ENCODE measurements around the gene PTPRQ.
"Not testable (repeated sequence)": the region's sequence is repeated elsewhere in the genome, so short reads cannot be mapped to it uniquely, and the experiment has no call there.

Gene PTPRQ, protein sequence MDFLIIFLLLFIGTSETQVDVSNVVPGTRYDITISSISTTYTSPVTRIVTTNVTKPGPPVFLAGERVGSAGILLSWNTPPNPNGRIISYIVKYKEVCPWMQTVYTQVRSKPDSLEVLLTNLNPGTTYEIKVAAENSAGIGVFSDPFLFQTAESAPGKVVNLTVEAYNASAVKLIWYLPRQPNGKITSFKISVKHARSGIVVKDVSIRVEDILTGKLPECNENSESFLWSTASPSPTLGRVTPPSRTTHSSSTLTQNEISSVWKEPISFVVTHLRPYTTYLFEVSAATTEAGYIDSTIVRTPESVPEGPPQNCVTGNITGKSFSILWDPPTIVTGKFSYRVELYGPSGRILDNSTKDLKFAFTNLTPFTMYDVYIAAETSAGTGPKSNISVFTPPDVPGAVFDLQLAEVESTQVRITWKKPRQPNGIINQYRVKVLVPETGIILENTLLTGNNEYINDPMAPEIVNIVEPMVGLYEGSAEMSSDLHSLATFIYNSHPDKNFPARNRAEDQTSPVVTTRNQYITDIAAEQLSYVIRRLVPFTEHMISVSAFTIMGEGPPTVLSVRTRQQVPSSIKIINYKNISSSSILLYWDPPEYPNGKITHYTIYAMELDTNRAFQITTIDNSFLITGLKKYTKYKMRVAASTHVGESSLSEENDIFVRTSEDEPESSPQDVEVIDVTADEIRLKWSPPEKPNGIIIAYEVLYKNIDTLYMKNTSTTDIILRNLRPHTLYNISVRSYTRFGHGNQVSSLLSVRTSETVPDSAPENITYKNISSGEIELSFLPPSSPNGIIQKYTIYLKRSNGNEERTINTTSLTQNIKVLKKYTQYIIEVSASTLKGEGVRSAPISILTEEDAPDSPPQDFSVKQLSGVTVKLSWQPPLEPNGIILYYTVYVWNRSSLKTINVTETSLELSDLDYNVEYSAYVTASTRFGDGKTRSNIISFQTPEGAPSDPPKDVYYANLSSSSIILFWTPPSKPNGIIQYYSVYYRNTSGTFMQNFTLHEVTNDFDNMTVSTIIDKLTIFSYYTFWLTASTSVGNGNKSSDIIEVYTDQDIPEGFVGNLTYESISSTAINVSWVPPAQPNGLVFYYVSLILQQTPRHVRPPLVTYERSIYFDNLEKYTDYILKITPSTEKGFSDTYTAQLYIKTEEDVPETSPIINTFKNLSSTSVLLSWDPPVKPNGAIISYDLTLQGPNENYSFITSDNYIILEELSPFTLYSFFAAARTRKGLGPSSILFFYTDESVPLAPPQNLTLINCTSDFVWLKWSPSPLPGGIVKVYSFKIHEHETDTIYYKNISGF (N-terminal part only)

DNA sequence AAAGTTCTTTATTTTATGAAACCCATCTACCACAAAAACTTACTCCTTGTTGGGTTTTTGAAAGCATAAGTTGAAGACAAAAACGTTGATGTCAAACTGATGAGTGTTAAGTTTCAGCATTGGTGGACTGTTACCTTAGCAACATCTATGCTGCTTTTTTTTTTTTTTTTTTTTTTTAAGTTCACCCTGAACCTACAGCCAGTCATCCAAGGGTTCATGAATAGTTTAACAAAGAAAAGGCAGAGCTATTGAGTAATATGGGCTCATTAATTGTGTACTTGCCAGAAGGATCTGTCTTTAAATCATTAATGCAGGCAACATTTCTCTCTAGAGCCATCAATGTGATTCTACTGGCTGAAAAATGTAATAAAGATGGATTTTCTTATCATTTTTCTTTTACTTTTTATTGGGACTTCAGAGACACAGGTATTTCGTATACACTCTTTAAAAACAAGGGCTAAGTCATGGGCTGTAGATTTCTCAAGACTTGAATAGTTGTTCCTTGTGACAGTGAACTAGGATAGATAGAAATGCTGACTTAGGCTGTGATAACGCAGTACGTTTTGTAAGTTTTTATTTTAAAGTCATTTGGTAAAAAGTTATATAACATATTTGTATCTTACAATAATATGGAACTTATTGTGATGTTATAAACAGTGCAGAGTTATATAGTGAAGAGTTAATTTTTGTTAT, at the start of gene PTPRQ:
PTPRQ (plus strand) TSS at position 262 of the 693 bp plus-strand sequence; CDS start at position 373, 111 bp downstream.
- no peak for FAIRE-seq

GRCh38 chr12:80400571-80400991, 43.5 kb upstream of the PTPRQ start:
- no peak for FAIRE-seq

GRCh38 chr12:80401191-80401590, 42.8 kb upstream of the PTPRQ start:
- FAIRE-seq, result no peak

DNA sequence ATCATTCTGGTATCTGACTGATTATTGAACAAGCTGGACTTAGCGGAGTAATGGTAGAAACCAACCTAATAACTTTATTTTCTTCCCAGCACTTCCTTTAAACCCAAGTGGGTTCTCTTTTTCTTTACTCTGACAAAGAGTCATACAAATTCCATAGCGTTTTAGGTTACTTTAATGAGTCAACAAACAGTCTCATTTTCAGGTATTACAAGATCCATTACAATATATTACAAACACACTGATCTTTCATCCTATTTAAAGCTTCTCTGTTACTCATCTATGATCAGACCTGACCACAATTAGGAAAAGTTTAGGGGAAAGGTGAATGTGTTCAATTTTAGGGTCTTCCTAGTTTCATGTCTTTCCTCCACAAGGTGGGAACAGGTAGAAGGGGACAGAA, 39.4 kb upstream of the PTPRQ start:
- FAIRE-seq, result no peak

DNA sequence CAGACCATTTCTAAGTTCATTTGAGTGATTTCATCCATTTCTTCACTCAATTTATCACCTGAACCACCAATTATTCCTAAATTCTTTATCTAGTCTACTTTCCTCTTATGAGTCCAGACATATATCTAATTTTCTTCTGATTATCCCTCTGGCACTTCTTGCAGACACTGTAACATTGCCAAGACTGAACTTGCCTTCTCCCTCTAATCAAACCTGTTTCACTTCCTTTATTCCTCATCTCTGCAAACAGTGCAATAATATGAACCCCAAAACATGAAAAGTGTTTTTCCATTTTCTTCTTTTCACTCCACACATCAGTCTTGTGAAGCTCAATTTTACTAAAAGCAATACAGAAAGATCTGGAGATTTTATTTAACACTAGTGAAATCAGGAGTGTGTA, 37.8 kb upstream of the PTPRQ start:
- no peak for FAIRE-seq

DNA sequence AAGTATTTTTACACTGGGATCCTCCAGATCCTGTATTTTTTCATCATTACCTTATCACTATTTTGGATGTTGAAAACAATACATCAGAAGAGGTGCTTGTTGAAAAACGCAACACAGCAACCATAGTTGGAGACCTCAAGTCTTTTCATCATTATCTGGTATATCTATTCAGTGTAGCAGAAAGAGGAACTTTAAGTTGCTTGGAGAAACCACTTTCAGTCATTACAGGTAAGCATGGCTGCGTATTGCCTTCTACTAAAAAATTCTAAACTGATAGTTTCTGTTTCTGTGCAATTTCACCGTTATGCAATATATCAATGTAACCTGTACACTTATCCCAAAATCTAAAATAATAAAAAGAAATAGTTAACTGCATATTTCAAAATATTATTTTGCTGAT, 32.2 kb upstream of the PTPRQ start:
- FAIRE-seq, result no peak

GRCh38 chr12:80412343-80412953, 31.6 kb upstream of the PTPRQ start:
- peak; percentile 71 for FAIRE-seq

DNA sequence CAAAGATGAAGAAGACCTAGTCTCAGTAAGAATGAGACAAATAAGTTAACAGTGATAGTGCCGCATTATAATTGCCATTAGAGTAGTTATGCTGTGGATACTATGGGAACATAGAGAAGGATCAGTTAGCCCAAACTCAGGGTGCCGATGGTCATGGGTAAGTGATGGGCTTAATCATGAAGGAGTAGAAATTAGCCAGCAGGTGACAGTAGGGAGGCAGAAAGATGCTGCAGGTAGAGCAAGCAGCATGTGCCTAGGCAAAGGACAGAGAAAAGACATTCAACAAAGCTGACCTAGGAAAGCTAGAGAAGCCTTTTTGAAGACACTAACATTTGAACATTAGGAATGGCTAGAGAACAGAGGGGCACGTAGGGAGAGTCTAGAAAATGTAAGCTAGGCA, 30.6 kb upstream of the PTPRQ start:
- no peak for FAIRE-seq

DNA sequence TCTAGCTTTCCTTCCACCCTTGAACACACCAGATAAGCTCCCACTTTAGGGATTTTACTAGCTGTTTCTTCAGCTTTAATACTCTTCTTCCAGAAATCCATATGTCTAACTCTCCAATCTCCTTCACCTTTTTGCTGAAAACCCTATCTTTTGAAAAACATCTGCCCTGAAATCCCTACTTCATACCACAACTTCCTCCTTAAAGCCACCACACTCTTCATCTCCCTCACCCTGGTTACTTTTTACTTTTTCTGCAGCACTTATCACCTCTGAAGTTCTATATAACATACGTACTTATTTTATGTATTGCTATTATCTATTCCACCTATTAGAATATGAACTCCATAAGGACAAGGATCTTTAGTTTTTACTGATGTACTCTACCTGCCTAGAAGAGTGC, 28.6 kb upstream of the PTPRQ start:
- FAIRE-seq, result no peak

- no peak for FAIRE-seq
Measured at GRCh38 chr12:80419644-80420043, 24.4 kb upstream of the PTPRQ start.

DNA sequence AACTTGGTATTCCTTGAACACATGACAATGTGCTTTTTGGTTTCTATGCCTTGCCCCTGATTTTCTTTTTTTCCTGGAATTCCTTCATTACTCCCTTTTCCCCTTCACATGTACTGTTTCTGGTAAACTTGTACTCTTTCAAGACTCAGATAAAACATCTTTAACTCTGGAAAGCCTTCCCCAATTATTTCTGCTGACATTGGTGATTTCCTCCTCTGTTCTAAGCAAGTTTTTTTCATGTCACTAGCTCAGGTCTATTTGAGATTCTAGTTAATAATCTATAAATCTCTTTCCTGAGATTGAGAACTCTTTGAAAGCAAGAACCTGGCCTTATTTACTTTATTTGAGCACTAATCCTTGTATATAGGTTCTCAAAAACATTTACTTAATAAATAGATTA, 24.0 kb upstream of the PTPRQ start:
- no peak for FAIRE-seq

GRCh38 chr12:80422550-80422949, 21.5 kb upstream of the PTPRQ start:
- FAIRE-seq, result no peak

- FAIRE-seq, result no peak
Measured at GRCh38 chr12:80432061-80432460, 12.0 kb upstream of the PTPRQ start.

- no peak for FAIRE-seq
Measured at GRCh38 chr12:80441921-80442320, 2.1 kb upstream of the PTPRQ start.

DNA sequence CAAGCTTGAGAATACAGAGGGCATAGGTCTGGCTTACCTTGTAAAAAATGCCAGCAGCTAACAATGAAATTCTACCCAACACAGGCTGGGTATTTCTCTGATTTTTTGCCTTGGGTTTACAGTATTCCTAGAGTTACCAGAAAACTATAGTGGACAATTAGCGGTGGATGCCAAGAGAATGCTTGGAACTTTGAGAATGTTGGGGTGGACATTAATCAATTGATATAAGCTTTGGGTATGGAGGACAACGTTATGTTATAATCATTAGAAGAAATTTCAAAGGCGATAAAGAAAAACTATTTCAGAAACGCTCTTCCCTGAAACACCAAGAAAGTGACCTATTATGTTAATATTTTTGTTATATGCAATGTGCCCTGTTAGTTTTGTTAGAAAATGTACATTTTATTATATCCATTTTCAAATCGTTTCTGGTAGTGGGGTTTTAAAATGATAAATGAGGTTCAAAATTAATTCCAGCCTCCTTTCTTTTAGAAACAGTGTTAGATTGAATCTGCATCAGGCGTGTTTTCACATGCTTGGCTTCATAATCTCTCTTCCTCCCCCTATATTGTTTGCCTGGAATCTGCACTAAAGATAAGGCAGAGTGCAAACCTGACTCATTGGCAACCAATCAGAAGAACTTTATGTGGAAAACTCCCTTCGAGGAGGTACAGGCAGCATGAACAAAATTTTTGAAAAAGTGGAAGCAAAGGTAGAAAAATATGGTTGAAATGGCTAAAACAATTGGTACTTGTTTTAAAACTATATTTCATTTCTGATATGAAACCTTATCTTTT, 1.4 kb upstream of the PTPRQ start:
- FAIRE-seq, result no peak

- no peak for FAIRE-seq
Measured at GRCh38 chr12:80445083-80445793, 1.2 kb downstream of the PTPRQ start.

DNA sequence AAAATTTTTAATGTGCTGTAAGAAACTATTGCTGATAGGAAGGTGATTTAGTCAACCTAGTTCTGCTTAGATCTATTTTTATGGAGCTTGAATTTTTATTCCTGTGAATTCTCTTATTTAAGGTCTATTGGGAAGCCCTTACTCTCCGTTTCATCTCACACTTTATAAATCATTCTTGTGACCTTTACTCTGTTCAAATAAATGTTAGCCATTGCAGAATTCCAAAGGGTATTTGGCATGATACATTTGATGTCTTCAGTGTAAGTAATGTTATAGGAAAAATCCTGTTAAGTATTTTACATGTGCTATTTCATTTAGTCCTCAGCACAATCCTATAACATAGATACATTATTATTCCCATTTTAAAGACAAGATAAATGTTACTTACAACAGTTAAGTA, 12.5 kb downstream of the PTPRQ start:
- no peak for FAIRE-seq

- FAIRE-seq, result no peak
Measured at GRCh38 chr12:80460972-80461371, 16.9 kb downstream of the PTPRQ start.

DNA sequence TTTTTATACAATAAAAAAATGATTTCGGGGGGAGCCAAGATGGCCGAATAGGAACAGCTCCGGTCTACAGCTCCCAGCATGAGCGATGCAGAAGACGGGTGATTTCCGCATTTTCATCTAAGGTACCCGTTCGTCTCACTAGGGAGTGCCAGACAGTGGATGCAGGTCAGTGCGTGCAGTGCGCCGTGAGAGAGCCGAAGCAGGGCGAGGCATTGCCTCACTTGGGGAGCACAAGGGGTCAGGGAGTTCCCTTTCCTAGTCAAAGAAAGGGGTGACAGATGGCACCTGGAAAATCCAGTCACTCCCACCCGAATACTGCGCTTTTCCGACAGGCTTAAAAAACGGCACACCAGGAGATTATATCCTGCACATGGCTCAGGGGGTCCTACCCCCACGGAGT, 17.8 kb downstream of the PTPRQ start:
- not testable (repeated sequence) for FAIRE-seq

DNA sequence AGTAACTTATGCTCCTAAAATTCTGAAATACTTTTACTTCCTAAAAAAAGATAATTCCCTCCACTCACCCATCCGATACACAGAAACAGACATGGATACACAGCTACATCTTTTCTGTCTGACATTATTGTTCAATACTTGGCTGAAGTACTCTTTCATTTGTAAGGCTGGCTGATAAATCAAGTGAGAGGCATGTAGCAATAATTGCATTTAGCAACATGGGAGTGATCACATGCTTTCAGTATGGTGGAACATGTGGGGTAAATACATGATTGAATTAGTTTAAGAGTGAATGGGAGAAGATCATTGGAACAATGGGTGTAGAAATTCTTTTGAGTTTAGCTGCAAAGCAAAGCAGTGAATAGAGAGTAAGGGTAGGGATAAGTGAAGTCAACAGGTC, 25.6 kb downstream of the PTPRQ start:
- FAIRE-seq, result no peak

Measured in TTC549 (cell line).